ENCODE measurements around the gene PDE1A.

The PDE1A gene

DNA sequence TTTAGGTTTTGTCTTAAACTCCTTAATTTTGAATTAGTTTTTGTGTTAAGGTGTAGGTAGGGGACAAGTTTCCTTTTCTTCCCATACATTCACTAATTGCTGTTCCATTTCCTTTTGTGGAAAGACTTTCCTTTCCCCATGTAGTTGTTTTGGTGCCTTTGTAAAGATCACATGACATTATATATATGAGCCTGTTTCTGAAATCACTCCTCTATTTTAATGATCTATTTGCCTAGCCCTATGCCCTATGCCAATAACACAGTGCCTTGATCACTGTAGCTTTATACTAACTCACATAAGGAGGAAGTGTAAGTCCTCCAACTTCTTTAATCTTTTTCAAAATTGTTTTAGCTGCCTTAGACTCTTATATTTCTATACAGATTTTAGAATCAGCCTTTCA is 229.3 kb downstream of the PDE1A start:
- H3K9me3 ChIP-seq (ENCODE audit: control insufficient read depth in 1 of 2, low read length in 2 of 2) = no peaks in the 10 kb centered on the region
- no peak overlapping the region for H3K9ac ChIP-seq (ENCODE audit: low read depth in 1 of 2, low read length in 2 of 2)
- H3K4me1 ChIP-seq (ENCODE audit: control insufficient read depth in 1 of 2, insufficient read depth in 2 of 2, low read length in 2 of 2) = no peaks in the 10 kb centered on the region
- no peaks in the 10 kb centered on the region for H3K36me3 ChIP-seq (ENCODE audit: control insufficient read depth in 1 of 2, insufficient read depth in 2 of 2, low read length in 2 of 2)
- H3K4me3 ChIP-seq (ENCODE audit: low read depth in 1 of 2, low read length in 2 of 2) = no peak overlapping the region
- H3K27ac ChIP-seq (ENCODE audit: low read depth, low read length) = no peak overlapping the region
- H3K27me3 ChIP-seq (ENCODE audit: control insufficient read depth in 1 of 2, insufficient read depth in 2 of 2, low read length in 2 of 2) = no peaks in the 10 kb centered on the region

DNA sequence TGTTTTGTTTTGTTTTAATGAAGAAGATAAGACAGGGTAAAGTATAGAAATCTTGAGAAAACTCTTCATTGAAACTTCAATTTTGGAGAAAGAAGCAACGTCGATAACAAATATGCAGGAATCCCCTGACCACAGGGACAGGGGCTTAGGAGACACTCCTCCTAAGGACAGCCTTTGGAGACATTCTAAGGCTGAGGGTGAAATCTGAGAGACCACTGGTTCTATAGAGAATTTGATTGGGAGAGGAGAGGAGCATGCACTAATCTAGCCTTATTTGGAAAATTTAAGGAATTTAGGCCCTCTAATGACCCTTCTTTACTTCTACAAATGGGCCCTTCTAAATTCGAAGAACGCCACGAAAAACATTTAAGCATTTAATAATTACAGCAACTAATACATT is 233.5 kb downstream of the PDE1A start:
- no peak overlapping the region for H3K27ac ChIP-seq (ENCODE audit: low read depth, low read length)
- no peaks in the 10 kb centered on the region for H3K27me3 ChIP-seq (ENCODE audit: control insufficient read depth in 1 of 2, insufficient read depth in 2 of 2, low read length in 2 of 2)
- no peaks in the 10 kb centered on the region for H3K36me3 ChIP-seq (ENCODE audit: control insufficient read depth in 1 of 2, insufficient read depth in 2 of 2, low read length in 2 of 2)
- H3K4me3 ChIP-seq (ENCODE audit: low read depth in 1 of 2, low read length in 2 of 2) = no peak overlapping the region
- no peaks in the 10 kb centered on the region for H3K9me3 ChIP-seq (ENCODE audit: control insufficient read depth in 1 of 2, low read length in 2 of 2)
- H3K4me1 ChIP-seq (ENCODE audit: control insufficient read depth in 1 of 2, insufficient read depth in 2 of 2, low read length in 2 of 2) = no peaks in the 10 kb centered on the region
- H3K9ac ChIP-seq (ENCODE audit: low read depth in 1 of 2, low read length in 2 of 2) = no peak overlapping the region

GRCh38 chr2:182191061-182191460 is 235.8 kb downstream of the PDE1A start:
- Histone ChIP-seq H3K27me3 (ENCODE audit: control insufficient read depth in 1 of 2, insufficient read depth in 2 of 2, low read length in 2 of 2) (no peaks in the 10 kb centered on the region), H3K36me3 (ENCODE audit: control insufficient read depth in 1 of 2, insufficient read depth in 2 of 2, low read length in 2 of 2) (no peaks in the 10 kb centered on the region), H3K4me3 (ENCODE audit: low read depth in 1 of 2, low read length in 2 of 2) (no peak overlapping the region), H3K27ac (ENCODE audit: low read depth, low read length) (no peak overlapping the region), H3K4me1 (ENCODE audit: control insufficient read depth in 1 of 2, insufficient read depth in 2 of 2, low read length in 2 of 2) (no peaks in the 10 kb centered on the region), H3K9me3 (ENCODE audit: control insufficient read depth in 1 of 2, low read length in 2 of 2) (no peaks in the 10 kb centered on the region), H3K9ac (ENCODE audit: low read depth in 1 of 2, low read length in 2 of 2) (no peak overlapping the region)

GRCh38 chr2:182187130-182187529 is 239.7 kb downstream of the PDE1A start:
- H3K27ac ChIP-seq (ENCODE audit: low read depth, low read length) = no peak overlapping the region
- no peaks in the 10 kb centered on the region for H3K4me1 ChIP-seq (ENCODE audit: control insufficient read depth in 1 of 2, insufficient read depth in 2 of 2, low read length in 2 of 2)
- no peaks in the 10 kb centered on the region for H3K9me3 ChIP-seq (ENCODE audit: control insufficient read depth in 1 of 2, low read length in 2 of 2)
- no peaks in the 10 kb centered on the region for H3K36me3 ChIP-seq (ENCODE audit: control insufficient read depth in 1 of 2, insufficient read depth in 2 of 2, low read length in 2 of 2)
- no peaks in the 10 kb centered on the region for H3K27me3 ChIP-seq (ENCODE audit: control insufficient read depth in 1 of 2, insufficient read depth in 2 of 2, low read length in 2 of 2)
- no peak overlapping the region for H3K9ac ChIP-seq (ENCODE audit: low read depth in 1 of 2, low read length in 2 of 2)
- no peak overlapping the region for H3K4me3 ChIP-seq (ENCODE audit: low read depth in 1 of 2, low read length in 2 of 2)

DNA sequence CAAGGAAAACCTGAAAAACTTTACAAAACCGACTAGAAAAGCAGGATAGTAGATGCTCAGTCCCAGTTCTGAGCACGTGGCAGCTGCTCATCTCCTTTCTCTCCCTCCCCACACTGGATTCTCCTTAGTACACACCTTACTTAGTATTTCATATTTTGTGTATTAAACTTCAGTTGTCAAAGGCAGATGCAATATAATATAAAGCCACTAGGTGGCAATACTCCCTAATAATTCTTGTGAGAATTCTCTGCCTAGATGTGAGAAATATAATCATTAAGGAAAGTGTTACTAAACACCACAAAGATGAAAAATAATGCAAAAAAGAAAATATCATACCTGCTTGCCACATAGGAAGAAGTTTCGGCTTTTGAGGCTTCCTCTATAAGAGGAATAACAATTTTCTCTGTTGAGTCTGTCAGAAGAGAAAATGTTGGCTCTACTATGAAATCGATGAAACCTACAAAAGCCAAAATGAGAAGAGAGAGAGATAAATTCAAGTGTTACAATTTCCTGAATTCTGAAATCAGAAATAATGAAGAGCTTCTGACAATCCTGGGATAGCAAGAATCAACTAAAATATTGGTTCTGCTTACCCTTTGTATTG is 240.6 kb downstream of the PDE1A start:
- Histone ChIP-seq H3K9ac (ENCODE audit: low read depth in 1 of 2, low read length in 2 of 2) (no peak overlapping the region), H3K27me3 (ENCODE audit: control insufficient read depth in 1 of 2, insufficient read depth in 2 of 2, low read length in 2 of 2) (no peaks in the 10 kb centered on the region), H3K4me1 (ENCODE audit: control insufficient read depth in 1 of 2, insufficient read depth in 2 of 2, low read length in 2 of 2) (no peaks in the 10 kb centered on the region), H3K9me3 (ENCODE audit: control insufficient read depth in 1 of 2, low read length in 2 of 2) (no peaks in the 10 kb centered on the region), H3K36me3 (ENCODE audit: control insufficient read depth in 1 of 2, insufficient read depth in 2 of 2, low read length in 2 of 2) (no peaks in the 10 kb centered on the region), H3K4me3 (ENCODE audit: low read depth in 1 of 2, low read length in 2 of 2) (no peak overlapping the region), H3K27ac (ENCODE audit: low read depth, low read length) (no peak overlapping the region)

- Histone ChIP-seq H3K27me3 (ENCODE audit: control insufficient read depth in 1 of 2, insufficient read depth in 2 of 2, low read length in 2 of 2) (no peaks in the 10 kb centered on the region), H3K4me3 (ENCODE audit: low read depth in 1 of 2, low read length in 2 of 2) (no peak overlapping the region), H3K36me3 (ENCODE audit: control insufficient read depth in 1 of 2, insufficient read depth in 2 of 2, low read length in 2 of 2) (no peaks in the 10 kb centered on the region)
Measured at GRCh38 chr2:182182436-182182835, 244.4 kb downstream of the PDE1A start.

GRCh38 chr2:182181381-182181780 is 245.5 kb downstream of the PDE1A start:
- H3K9ac ChIP-seq (ENCODE audit: low read depth in 1 of 2, low read length in 2 of 2) = no peak overlapping the region
- no peak overlapping the region for H3K27ac ChIP-seq (ENCODE audit: low read depth, low read length)
- H3K9me3 ChIP-seq (ENCODE audit: control insufficient read depth in 1 of 2, low read length in 2 of 2) = no peaks in the 10 kb centered on the region
- no peak overlapping the region for H3K4me3 ChIP-seq (ENCODE audit: low read depth in 1 of 2, low read length in 2 of 2)
- H3K4me1 ChIP-seq (ENCODE audit: control insufficient read depth in 1 of 2, insufficient read depth in 2 of 2, low read length in 2 of 2) = no peaks in the 10 kb centered on the region
- H3K36me3 ChIP-seq (ENCODE audit: control insufficient read depth in 1 of 2, insufficient read depth in 2 of 2, low read length in 2 of 2) = no peaks in the 10 kb centered on the region
- H3K27me3 ChIP-seq (ENCODE audit: control insufficient read depth in 1 of 2, insufficient read depth in 2 of 2, low read length in 2 of 2) = no peaks in the 10 kb centered on the region

More at GRCh38 chr2:182182436-182182835, 244.4 kb downstream of the PDE1A start:
- H3K9ac ChIP-seq (ENCODE audit: low read depth in 1 of 2, low read length in 2 of 2) = no peak overlapping the region
- H3K4me1 ChIP-seq (ENCODE audit: control insufficient read depth in 1 of 2, insufficient read depth in 2 of 2, low read length in 2 of 2) = no peaks in the 10 kb centered on the region
- no peaks in the 10 kb centered on the region for H3K9me3 ChIP-seq (ENCODE audit: control insufficient read depth in 1 of 2, low read length in 2 of 2)
- no peak overlapping the region for H3K27ac ChIP-seq (ENCODE audit: low read depth, low read length)

GRCh38 chr2:182179176-182179575 is 247.7 kb downstream of the PDE1A start:
- no peak overlapping the region for H3K4me3 ChIP-seq (ENCODE audit: low read depth in 1 of 2, low read length in 2 of 2)
- H3K9me3 ChIP-seq (ENCODE audit: control insufficient read depth in 1 of 2, low read length in 2 of 2) = no peaks in the 10 kb centered on the region
- H3K9ac ChIP-seq (ENCODE audit: low read depth in 1 of 2, low read length in 2 of 2) = no peak overlapping the region
- H3K4me1 ChIP-seq (ENCODE audit: control insufficient read depth in 1 of 2, insufficient read depth in 2 of 2, low read length in 2 of 2) = no peaks in the 10 kb centered on the region
- H3K27me3 ChIP-seq (ENCODE audit: control insufficient read depth in 1 of 2, insufficient read depth in 2 of 2, low read length in 2 of 2) = no peaks in the 10 kb centered on the region
- H3K36me3 ChIP-seq (ENCODE audit: control insufficient read depth in 1 of 2, insufficient read depth in 2 of 2, low read length in 2 of 2) = no peaks in the 10 kb centered on the region
- H3K27ac ChIP-seq (ENCODE audit: low read depth, low read length) = no peak overlapping the region

GRCh38 chr2:182173944-182174622 is 252.8 kb downstream of the PDE1A start:
- no peak overlapping the region for H3K9ac ChIP-seq (ENCODE audit: low read depth in 1 of 2, low read length in 2 of 2)
- H3K27me3 ChIP-seq (ENCODE audit: control insufficient read depth in 1 of 2, insufficient read depth in 2 of 2, low read length in 2 of 2) = no peaks in the 10 kb centered on the region
- no peaks in the 10 kb centered on the region for H3K36me3 ChIP-seq (ENCODE audit: control insufficient read depth in 1 of 2, insufficient read depth in 2 of 2, low read length in 2 of 2)
- no peak overlapping the region for H3K27ac ChIP-seq (ENCODE audit: low read depth, low read length)
- no peaks in the 10 kb centered on the region for H3K9me3 ChIP-seq (ENCODE audit: control insufficient read depth in 1 of 2, low read length in 2 of 2)
- H3K4me1 ChIP-seq (ENCODE audit: control insufficient read depth in 1 of 2, insufficient read depth in 2 of 2, low read length in 2 of 2) = no peaks in the 10 kb centered on the region
- no peak overlapping the region for H3K4me3 ChIP-seq (ENCODE audit: low read depth in 1 of 2, low read length in 2 of 2)

- H3K9ac ChIP-seq (ENCODE audit: low read depth in 1 of 2, low read length in 2 of 2) = no peak overlapping the region
- H3K36me3 ChIP-seq (ENCODE audit: control insufficient read depth in 1 of 2, insufficient read depth in 2 of 2, low read length in 2 of 2) = no peaks in the 10 kb centered on the region
- H3K27me3 ChIP-seq (ENCODE audit: control insufficient read depth in 1 of 2, insufficient read depth in 2 of 2, low read length in 2 of 2) = no peaks in the 10 kb centered on the region
- H3K4me1 ChIP-seq (ENCODE audit: control insufficient read depth in 1 of 2, insufficient read depth in 2 of 2, low read length in 2 of 2) = no peaks in the 10 kb centered on the region
- no peak overlapping the region for H3K27ac ChIP-seq (ENCODE audit: low read depth, low read length)
- no peaks in the 10 kb centered on the region for H3K9me3 ChIP-seq (ENCODE audit: control insufficient read depth in 1 of 2, low read length in 2 of 2)
- no peak overlapping the region for H3K4me3 ChIP-seq (ENCODE audit: low read depth in 1 of 2, low read length in 2 of 2)
Measured at GRCh38 chr2:182170341-182170740, 256.5 kb downstream of the PDE1A start.
